Urinary bladder (tissue), 4 donors: ENCODE data around the gene TRAPPC6A. TPM values are rescaled to one million over a fixed set of nuclear protein-coding genes. Genes with fewer than 3 reads are reported as not detected.
"Not testable (repeated sequence)": the region's sequence is repeated elsewhere in the genome, so short reads cannot be mapped to it uniquely, and the experiment has no call there.

ENCODE experiments used
- DNase-seq: peaks from one replicate; pipeline ENCODE4 v3.0.0-alpha.2; 2015; ENCODE audit errors: extremely low spot score
- H3K27ac ChIP-seq: one replicate; pipeline ENCODE4 v1.5.1; 2013; ENCODE audit warnings: low read depth, mild to moderate bottlenecking, moderate library complexity
- H3K36me3 ChIP-seq: one replicate; pipeline ENCODE4 v1.6.1; 2013; ENCODE audit warnings: mild to moderate bottlenecking, moderate library complexity; ENCODE audit not compliant: insufficient read depth
- H3K4me1 ChIP-seq: one replicate; pipeline ENCODE4 v1.6.1; 2013; ENCODE audit warnings: mild to moderate bottlenecking, moderate library complexity; ENCODE audit not compliant: insufficient read depth
- H3K4me3 ChIP-seq: one replicate; pipeline ENCODE4 v1.5.1; 2013; ENCODE audit warnings: low read depth, low read length
- WGBS: extraction: QIAGEN DNeasy Blood & Tissue Kit; methylation state at CpG from one replicate; pipeline ENCODE4 v1.1.7; 2013; 5-methylcytosine and 5-hydroxymethylcytosine counted together
- polyA plus RNA-seq: library from polyadenylated mRNA; stranded (reverse); fragments of 200-250 nt; gene quantifications from one replicate; pipeline ENCODE4 v1.2.3, GENCODE V29; 2013
- total RNA-seq: library from RNA; depleted of rRNA; stranded (reverse); fragments of >200 nt; gene quantifications from one replicate; pipeline ENCODE4 v1.2.3, GENCODE V29; 2014
- donor health status: healthy with polysubstance abuse.
- donor health status: healthy.

Gene TRAPPC6A
- total and polyA plus RNA-seq, 2 donors: 7.1 to 46.1 TPM

DNA sequence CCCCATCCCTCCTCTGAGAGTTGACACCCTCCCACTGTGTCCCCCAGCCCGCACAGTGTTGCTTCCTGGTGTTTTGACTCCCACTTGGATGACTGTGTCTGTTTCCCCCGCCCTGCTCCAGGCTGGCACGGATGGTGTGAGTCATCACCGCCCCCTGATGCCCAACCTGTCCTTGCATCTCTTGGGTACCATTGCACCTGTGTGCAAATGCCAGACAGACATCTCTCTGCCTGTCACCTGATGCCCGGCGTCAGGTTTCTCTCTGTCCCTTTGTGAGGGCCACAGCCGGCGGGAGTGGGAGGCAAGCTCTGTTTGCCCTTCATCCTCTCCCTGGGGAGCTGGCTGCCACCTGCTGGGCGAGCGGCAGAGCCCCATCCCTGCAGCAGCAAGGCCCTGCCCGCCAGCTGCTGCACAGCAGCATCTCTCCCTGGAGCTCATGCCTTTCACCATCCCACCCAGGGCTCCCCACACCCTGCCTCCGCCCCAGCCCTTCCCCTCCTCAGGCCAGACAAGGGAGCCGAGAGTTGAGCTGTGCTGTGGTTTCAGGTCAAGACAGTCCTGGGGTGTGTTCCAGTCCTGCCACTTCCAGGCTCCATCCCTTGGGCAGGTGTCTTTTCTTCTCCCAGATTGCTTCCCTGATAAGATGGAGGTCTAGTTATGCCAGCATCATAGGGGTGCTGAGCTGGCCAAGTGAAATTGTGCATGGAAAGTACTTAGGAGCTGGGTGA is 47.0 kb downstream of the TRAPPC6A start:
- H3K4me1 ChIP-seq: no peaks in the 10 kb centered on the region
- no peak for DNase-seq
- H3K4me3 ChIP-seq: no peak overlapping the region
- no peaks in the 10 kb centered on the region for H3K36me3 ChIP-seq
- WGBS: 69% methylated on average over 13 of the region's 13 CpGs
- no peak overlapping the region for H3K27ac ChIP-seq

DNA sequence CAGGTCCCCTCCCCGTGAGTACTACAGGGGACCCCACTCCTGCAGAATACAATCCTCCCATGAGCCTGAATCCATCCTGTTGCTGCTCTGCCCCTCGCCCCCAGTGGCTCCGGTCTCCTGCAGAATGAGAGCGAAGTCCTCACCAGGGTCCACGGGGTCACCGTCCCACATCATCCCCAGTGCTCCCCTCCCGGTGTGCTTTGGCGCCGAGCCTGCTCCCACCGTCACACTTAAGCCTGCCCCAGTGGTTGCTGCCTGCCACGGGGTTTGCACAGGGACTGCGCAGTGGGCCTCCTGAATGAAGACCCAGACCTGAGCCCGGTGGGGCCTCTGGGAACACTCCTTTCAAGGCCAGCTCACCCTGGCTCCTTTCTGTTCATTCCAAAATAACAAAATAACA is 47.8 kb downstream of the TRAPPC6A start:
- no peak overlapping the region for H3K4me3 ChIP-seq
- no peak for DNase-seq
- no peaks in the 10 kb centered on the region for H3K4me1 ChIP-seq
- no peaks in the 10 kb centered on the region for H3K36me3 ChIP-seq
- H3K27ac ChIP-seq: no peak overlapping the region
- WGBS: 87% methylated on average over 13 of the region's 13 CpGs

DNA sequence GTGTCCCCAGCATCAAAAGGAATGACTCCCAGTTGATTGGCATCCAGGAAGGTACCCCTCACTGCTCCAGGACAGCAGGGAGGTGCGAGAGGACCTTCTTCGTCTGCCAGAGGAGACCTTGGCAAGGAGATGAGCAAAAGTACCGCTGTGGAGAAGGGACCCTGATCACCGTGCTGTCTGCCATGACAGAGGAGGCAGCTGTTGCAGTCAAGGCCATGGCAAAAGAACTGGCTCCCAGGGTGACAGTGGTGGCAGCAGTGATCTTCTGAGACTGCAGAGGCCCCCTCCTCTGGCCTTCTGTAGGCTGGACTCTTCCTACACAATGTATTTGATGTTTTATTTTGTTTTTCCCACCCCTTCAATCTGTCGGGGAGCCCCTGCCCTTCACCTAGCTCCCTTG is 49.2 kb downstream of the TRAPPC6A start:
- no peak overlapping the region for H3K27ac ChIP-seq
- H3K4me1 ChIP-seq: no peaks in the 10 kb centered on the region
- WGBS: 93% methylated on average over 5 of the region's 5 CpGs
- no peaks in the 10 kb centered on the region for H3K36me3 ChIP-seq
- DNase-seq: no peak
- no peak overlapping the region for H3K4me3 ChIP-seq

DNA sequence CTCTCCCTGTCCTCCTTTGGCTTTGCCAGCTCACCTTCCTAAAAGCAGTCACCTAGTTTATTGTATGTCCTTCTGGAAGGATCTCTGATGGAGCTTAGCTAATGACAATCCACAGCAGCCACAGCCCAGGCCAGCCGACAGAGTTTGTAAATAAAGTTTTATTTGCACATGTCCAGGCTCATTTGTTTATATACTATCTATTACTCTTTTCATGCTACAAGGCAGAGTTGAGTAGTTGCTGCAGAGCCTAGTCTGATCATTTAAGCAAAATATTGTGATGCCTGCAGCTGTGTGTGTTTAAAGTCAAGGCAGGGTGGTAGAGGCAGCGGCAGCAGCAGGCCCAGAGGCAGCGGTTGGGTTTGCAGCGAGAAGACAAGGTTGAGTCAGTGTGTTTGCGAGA is 49.9 kb downstream of the TRAPPC6A start:
- WGBS: 91% methylated on average over 5 of the region's 5 CpGs
- Histone ChIP-seq H3K27ac (no peak overlapping the region), H3K4me3 (no peak overlapping the region), H3K4me1 (no peaks in the 10 kb centered on the region), H3K36me3 (no peaks in the 10 kb centered on the region)
- DNase-seq: no peak

DNA sequence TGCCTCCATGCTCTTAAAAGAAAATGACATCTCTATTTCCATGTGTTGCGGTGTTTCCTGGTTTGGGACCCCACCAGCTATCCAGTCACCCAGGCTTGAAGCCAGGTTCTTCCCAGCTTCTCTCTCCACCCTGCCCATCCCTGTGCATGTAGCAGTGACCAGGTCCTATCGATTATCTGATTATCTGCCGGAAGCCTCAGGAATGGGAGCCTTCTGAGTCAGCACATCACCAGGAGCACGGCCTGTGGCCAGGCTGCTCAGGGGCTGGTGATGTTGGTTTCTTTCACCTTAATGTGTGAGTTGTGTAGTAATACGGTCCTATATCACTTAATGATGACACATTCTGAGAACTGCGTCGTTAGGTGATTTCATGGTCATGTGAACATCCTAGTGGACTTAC is 51.4 kb downstream of the TRAPPC6A start:
- no peak overlapping the region for H3K27ac ChIP-seq
- 88% methylated on average over 7 of the region's 7 CpGs for WGBS
- no peaks in the 10 kb centered on the region for H3K36me3 ChIP-seq
- H3K4me1 ChIP-seq: no peaks in the 10 kb centered on the region
- DNase-seq: no peak
- no peak overlapping the region for H3K4me3 ChIP-seq

DNA sequence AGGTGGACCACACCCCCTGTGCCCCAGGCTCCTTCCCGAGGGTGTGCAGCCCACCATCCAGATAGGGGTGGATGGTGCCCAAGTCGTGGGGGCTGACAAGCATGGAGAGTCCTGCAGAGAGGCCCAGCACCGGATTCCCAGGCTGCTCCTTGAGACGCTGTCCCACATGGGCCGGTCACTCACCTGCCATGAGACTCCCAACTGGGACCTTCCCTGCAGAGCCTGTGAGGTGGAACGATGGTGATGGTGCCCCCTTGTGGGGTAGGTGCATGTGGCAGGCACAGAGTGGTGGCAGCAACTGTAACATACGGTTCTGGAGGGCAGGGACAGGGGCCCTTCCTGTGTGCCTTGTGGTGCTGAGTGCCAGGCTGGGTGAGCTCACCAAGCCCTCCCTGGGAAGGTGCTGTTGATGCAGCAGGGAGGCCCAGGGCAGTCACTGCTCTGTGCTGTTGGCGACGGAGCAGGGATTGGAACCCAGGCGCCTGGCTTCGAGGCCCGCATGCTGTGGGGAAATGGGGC is 52.0 kb downstream of the TRAPPC6A start:
- no peaks in the 10 kb centered on the region for H3K36me3 ChIP-seq
- 58% methylated on average over 12 of the region's 12 CpGs for WGBS
- H3K4me3 ChIP-seq: no peak overlapping the region
- no peaks in the 10 kb centered on the region for H3K4me1 ChIP-seq
- no peak overlapping the region for H3K27ac ChIP-seq
- no peak for DNase-seq

DNA sequence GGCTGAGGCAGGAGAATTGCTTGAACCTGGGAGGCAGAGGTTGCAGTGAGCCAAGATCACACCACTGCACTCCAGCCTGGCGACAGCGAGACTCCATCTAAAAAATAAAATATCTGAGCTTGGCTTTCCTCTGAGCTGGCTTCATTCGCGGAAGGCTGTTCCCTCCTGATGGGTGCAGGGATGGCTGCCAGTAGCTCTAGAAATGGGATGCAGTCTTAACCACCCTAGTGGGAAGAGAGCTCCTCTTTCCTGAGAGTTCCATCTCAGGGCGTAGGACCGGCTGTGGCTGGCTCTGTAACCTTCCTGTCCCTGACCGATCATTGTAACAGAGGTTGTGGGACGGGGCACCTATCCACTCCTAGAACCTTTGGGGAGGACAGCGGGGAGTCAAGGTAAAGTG is 52.7 kb downstream of the TRAPPC6A start:
- 93% methylated on average over 9 of the region's 9 CpGs for WGBS
- Histone ChIP-seq H3K36me3 (no peaks in the 10 kb centered on the region), H3K4me3 (no peak overlapping the region), H3K27ac (no peak overlapping the region), H3K4me1 (no peaks in the 10 kb centered on the region)
- no peak for DNase-seq

DNA sequence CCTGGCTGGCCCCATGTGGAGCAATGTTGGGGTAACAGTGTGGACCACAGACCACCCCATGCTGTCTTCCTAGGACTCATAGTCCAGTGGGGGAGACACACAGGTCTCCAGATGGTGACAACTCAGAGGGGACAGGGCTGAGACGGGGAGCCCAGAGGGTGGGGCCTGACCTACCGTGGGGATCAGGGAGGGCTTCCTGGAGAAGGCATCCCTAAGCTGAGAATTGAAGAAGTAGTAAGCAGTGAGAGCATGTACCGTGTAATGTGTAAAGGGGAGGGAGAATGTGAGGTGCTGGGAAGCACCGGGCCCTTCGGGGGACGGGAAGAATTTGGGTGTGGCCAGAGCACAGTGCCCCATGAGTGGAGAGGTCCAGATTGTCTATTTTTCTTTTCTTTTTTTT is 54.0 kb downstream of the TRAPPC6A start:
- no peak overlapping the region for H3K4me3 ChIP-seq
- WGBS: 73% methylated on average over 6 of the region's 6 CpGs
- H3K36me3 ChIP-seq: no peaks in the 10 kb centered on the region
- no peak for DNase-seq
- H3K4me1 ChIP-seq: no peaks in the 10 kb centered on the region
- no peak overlapping the region for H3K27ac ChIP-seq

DNA sequence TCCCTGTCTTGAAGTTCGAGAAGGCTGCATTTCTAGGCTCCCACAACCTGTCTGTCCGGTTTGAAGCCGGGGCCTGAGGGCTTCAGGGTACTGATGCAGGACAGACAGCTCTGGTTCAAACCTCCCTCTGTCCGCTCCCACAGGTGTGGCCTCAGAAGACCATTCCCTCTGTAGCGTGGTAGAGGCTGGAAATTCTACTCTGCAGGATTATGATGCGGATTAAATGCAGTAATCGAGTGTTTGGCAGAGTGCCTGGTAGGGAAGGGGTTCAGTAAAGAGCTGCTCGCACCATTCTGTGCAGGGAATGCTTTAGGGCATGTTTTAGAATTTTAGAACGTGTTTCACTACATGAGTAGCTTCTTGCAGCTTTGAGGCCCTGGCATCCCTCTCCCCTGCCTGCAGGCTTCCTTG is 54.6 kb downstream of the TRAPPC6A start:
- no peak overlapping the region for H3K27ac ChIP-seq
- H3K36me3 ChIP-seq: no peaks in the 10 kb centered on the region
- peak; percentile 51 for DNase-seq

DNA sequence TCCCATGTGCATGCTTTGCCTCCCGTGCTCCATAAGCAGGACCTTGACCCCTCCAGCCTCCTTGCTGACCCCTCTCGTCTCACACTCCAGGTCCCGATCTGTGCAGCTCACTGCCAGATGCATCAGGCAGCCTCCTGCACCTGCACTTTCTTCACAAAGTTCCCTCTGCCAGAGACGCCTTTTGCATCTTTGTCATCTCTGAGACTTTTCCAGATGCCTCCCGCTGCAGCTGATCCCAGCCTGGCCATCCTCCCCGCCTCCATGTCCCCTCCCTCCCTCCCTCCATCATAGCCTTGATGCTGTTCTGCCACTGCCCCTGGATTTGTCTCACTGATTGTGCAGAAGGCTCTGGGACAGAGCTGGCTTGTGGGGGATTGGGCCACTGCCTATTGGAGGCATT is 55.2 kb downstream of the TRAPPC6A start:
- Histone ChIP-seq H3K36me3 (no peaks in the 10 kb centered on the region), H3K4me1 (no peaks in the 10 kb centered on the region), H3K4me3 (no peak overlapping the region), H3K27ac (no peak overlapping the region)
- 83% methylated on average over 6 of the region's 6 CpGs for WGBS
- DNase-seq: no peak

More for the DNA sequence above, 54.6 kb downstream of the TRAPPC6A start:
- Histone ChIP-seq H3K4me3 (no peak overlapping the region), H3K4me1 (no peaks in the 10 kb centered on the region)
- 50% methylated on average over 9 of the region's 9 CpGs for WGBS

DNA sequence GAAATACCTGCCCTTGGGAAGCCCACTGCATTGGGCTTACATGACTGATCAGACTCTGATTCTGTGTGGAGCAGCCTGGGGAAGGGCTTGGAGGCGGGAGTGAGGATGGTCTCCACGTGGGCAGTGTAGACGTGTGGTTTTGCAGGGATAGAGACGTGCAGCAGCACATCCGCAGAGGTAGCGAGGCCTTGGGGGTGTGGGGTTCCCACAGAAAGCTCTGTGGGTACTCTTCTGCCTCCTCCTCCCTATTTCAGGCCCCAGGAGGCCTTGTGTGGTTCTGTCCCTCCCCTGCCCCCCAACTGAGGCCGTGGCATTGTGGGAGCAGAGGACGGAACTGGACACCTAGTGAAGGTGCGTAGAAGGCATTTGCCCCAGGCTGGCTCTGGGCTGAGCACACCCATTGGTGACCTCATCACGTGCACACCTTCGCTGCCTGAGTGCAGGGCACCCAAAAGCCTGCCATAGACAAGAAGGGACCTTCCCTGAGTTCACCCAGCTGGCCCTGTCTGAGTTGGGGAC is 56.2 kb downstream of the TRAPPC6A start:
- no peak for DNase-seq
- H3K4me3 ChIP-seq: no peak overlapping the region
- H3K36me3 ChIP-seq: no peaks in the 10 kb centered on the region
- WGBS: 83% methylated on average over 11 of the region's 11 CpGs
- no peaks in the 10 kb centered on the region for H3K4me1 ChIP-seq
- H3K27ac ChIP-seq: no peak overlapping the region

DNA sequence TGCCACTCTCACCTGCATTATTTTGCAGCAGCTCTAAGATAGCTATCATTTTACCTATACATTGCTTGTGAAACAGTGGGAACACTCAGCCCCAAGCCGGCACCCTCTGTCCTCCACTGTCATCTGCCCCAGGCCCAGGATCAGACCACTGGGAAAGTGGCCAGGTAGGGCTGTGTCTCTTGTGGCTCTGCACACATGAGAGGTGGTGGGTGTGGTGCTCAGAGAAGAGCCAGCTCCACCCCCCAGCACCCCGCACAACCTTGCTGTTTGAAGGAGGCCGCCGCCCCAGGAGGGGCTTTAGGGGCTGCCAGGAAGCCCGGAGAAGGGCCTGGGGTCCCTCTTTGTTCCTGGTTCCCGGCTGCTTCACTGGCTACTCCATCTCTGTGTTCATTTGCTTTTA is 58.5 kb downstream of the TRAPPC6A start:
- no peak overlapping the region for H3K4me3 ChIP-seq
- no peak overlapping the region for H3K27ac ChIP-seq
- DNase-seq: no peak
- no peaks in the 10 kb centered on the region for H3K4me1 ChIP-seq
- no peaks in the 10 kb centered on the region for H3K36me3 ChIP-seq
- WGBS: 86% methylated on average over 6 of the region's 6 CpGs

DNA sequence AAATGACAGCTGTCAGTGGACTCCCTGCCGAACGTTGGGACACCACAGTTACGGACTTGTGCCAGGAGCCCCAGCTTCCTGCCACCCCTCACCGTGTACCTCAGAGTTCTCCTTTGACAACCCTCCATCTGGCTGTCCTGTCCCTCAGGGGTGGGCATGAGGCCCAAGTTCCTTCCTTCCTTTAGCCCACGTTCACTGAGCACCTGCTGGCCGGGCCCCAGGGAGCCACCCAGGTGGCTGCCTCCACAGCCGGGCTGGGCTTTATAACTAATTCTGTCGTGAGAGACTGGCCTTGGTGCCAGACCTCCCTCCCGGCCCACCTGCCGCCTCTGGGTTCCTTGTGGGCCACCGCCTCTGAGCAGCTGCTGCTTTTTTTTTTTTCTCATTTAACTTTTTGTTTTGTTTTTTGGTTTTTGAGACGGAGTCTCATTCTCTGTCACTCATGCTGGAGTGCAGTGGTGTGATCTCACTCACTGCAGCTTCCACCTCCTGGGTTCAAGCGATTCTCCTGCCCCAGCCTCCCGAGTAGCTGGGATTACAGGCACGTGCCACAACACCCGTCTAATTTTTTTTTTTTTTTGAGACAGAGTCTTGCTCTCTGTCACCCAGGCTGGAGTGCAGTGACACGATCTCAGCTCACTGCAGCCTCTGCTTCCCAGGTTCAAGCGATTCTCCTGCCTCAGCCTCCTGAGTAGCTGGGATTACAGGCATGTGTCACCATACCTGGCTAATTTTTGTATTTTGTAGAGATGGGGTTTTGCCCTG is 59.3 kb downstream of the TRAPPC6A start:
- H3K27ac ChIP-seq, DNase-seq, H3K4me3 ChIP-seq, H3K4me1 ChIP-seq, H3K36me3 ChIP-seq: not testable (repeated sequence)
- WGBS: 65% methylated on average over 18 of the region's 18 CpGs

DNA sequence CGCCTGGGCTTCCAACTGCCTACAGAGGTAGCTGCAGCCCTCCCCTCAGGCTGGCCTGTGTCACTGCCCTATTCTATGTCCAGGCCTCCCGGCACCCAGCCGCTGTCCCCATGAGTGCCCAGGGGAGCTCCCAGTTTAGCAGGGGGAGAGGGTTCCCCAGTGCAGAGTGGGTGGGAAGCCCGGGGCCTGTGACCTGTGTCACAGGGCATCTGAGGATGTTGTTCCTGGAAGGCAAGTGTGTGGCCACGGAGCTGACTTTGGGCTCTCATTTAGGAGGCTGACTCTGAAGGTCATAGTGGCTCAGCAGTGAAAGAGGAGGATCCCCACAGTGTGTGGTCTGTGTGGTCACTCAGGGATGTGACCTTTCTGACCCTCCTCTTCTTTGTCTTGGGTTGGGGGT is 59.9 kb downstream of the TRAPPC6A start:
- Histone ChIP-seq H3K4me1 (no peaks in the 10 kb centered on the region), H3K27ac (no peak overlapping the region), H3K36me3 (no peaks in the 10 kb centered on the region), H3K4me3 (no peak overlapping the region)
- DNase-seq: no peak
- 75% methylated on average over 5 of the region's 5 CpGs for WGBS
